Left colon (tissue), 2 donors: ENCODE data around the gene SIGLEC7. TPM values are rescaled to one million over a fixed set of nuclear protein-coding genes. Genes with fewer than 3 reads are reported as not detected.

Experiments
- ATAC-seq: fragments of 200-7000 bp; cut with Tn5 transposase; one replicate; pipeline ENCODE4 v1.9.1; 2020; ENCODE audit warnings: mild to moderate bottlenecking, moderate library complexity
- DNase-seq, 2 donors: peaks; one replicate each; pipeline ENCODE4 v3.0.0-alpha.2; 2020
- intact Hi-C, 2 donors: fragments of 100-400 bp; cut with DNase I in 1 of 2; cut with micrococcal nuclease in 1 of 2; formaldehyde crosslinking; loops; one replicate each; pipeline versions ENCODE4 v1.11.2 to v1.14.0; 2022; cut with DNase I, micrococcal nuclease
- total RNA-seq, 2 donors: library from RNA; stranded (reverse); fragmentation: NEBNext Ultra II Directional; extraction: Animal tissue kit (Norgen Biotek cat#: 25700); gene quantifications; one replicate each; pipeline ENCODE4 v1.2.1, GENCODE V29; 2021
- donor health status: DM: no; HTN: no; CAD: no.
- donor health status: DM: yes; HTN: yes; CAD: no.

SIGLEC7 gene
- total RNA-seq, 2 donors from 2014 or later, result 1.1 to 1.3 TPM

- intact Hi-C loops, result no loop called here
- DNase-seq (no peak), ATAC-seq (no peak)
Measured at GRCh38 chr19:51188227-51188559, 46.1 kb downstream of the SIGLEC7 start.

DNA sequence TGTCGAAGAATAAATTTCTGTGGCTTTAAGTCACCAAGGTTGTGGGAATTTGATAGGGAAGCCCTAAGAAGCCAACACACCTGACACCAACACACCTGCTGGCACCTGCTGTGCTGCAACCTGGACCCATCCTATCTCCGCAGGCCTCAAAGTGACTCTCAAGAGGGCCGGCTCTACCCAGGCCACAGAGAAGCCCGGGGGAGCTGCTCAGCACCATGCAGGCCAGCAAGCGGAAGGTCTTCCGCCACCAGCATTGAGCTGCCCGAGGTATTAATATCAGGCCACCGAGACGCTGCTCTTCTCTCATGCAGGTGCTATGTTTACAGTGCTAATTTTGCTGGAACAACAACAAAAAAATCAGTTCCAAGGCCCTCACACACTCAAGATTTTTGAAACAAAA lies 50.6 kb downstream of the SIGLEC7 start:
- DNase-seq (no peak), ATAC-seq (no peak)
- intact Hi-C loops, result no loop called here

GRCh38 chr19:51194527-51195315 lies 52.6 kb downstream of the SIGLEC7 start:
- no peak for ATAC-seq
- no peak for DNase-seq
- intact Hi-C loops, result no loop called here

- no peak for ATAC-seq
- no peak for DNase-seq
- intact Hi-C loops, result no loop called here
Measured at GRCh38 chr19:51195316-51195586, 53.1 kb downstream of the SIGLEC7 start.

GRCh38 chr19:51195616-51196015 lies 53.5 kb downstream of the SIGLEC7 start:
- DNase-seq (no peak), ATAC-seq (no peak)
- intact Hi-C loops, result no loop called here

- DNase-seq, result no peak
- intact Hi-C loops, result no loop called here
- no peak for ATAC-seq
Measured at GRCh38 chr19:51196181-51196580, 54.1 kb downstream of the SIGLEC7 start.

GRCh38 chr19:51198641-51199040 lies 56.5 kb downstream of the SIGLEC7 start:
- intact Hi-C loops, result no loop called here
- no peak for ATAC-seq
- no peak for DNase-seq

GRCh38 chr19:51200071-51200666 lies 58.1 kb downstream of the SIGLEC7 start:
- DNase-seq (no peak), ATAC-seq (no peak)
- intact Hi-C loops, result no loop called here

DNA sequence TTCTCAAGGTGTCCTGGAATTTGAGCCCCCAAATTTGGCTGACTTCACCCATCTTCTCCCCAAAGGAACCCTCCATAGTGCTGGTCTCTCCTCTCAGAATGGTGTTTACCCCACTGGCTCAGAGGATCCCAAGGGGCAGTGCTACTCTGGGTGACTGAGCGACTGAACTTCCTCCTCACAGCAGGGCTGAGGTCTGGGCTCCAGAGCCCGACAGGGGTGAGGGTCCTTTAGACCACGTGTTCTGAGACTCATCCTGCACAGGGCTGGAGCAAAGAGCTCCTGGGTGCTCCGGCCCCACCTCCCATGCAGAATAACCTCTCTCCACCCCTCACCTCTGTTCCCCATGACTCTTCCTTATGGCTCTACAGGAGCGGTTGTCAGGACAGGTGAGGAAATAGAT lies 59.6 kb downstream of the SIGLEC7 start:
- DNase-seq, result no peak
- intact Hi-C loops, result no loop called here
- no peak for ATAC-seq

Other genes starting within 250 kb of the SIGLEC7 start
- gene KLK4, start 230.9 kb upstream of the SIGLEC7 start, total RNA-seq, result 1 to 10 TPM; 3.5 to 6.4 TPM
- gene KLK5, start 189.3 kb upstream of the SIGLEC7 start, total RNA-seq, result not detected
- not detected for gene KLK6, start 172.7 kb upstream of the SIGLEC7 start, total RNA-seq
- gene KLK7, start 158.4 kb upstream of the SIGLEC7 start, total RNA-seq, result not detected
- gene KLK8, start 140.7 kb upstream of the SIGLEC7 start, total RNA-seq, result not detected
- gene KLK10, start 122.6 kb upstream of the SIGLEC7 start, total RNA-seq, result under 1 TPM; 0.37 to 0.70 TPM
- under 1 TPM; 0.47 to 0.64 TPM for gene KLK11, start 115.7 kb upstream of the SIGLEC7 start, total RNA-seq
- under 1 TPM; 0.73 to 0.81 TPM for gene KLK12, start 107.3 kb upstream of the SIGLEC7 start, total RNA-seq
- under 1 TPM; 0.43 to 0.98 TPM for gene KLK13, start 77.2 kb upstream of the SIGLEC7 start, total RNA-seq
- gene KLK14, start 59.4 kb upstream of the SIGLEC7 start, total RNA-seq, result under 1 TPM in 1 of 2 donors, not detected in 1; 0.49 TPM
- 1 to 10 TPM; 4.6 to 5.6 TPM for gene CTU1, start 33.9 kb upstream of the SIGLEC7 start, total RNA-seq
- 1 to 10 TPM in 1 of 2 donors, under 1 TPM in 1; 0.82 to 2.0 TPM for gene SIGLEC9, start 17.4 kb upstream of the SIGLEC7 start, total RNA-seq
- 1 to 10 TPM in 1 of 2 donors, under 1 TPM in 1; 0.98 to 2.9 TPM for gene CD33, start 82.8 kb downstream of the SIGLEC7 start, total RNA-seq
- gene SIGLECL1, start 108.8 kb downstream of the SIGLEC7 start, total RNA-seq, result not detected
- under 1 TPM in 1 of 2 donors, not detected in 1; 0.08 TPM for gene IGLON5, start 169.3 kb downstream of the SIGLEC7 start, total RNA-seq
- gene VSIG10L, start 199.8 kb downstream of the SIGLEC7 start, total RNA-seq, result 1 to 10 TPM; 1.7 to 2.1 TPM
- gene ETFB, start 224.1 kb downstream of the SIGLEC7 start, total RNA-seq, result 100 to 1,000 TPM; 147 to 198 TPM
- gene CLDND2, start 226.7 kb downstream of the SIGLEC7 start, total RNA-seq, result 1 to 10 TPM; 1.7 to 1.8 TPM
- gene NKG7, start 230.4 kb downstream of the SIGLEC7 start, total RNA-seq, result 1 to 10 TPM; 1.5 to 5.0 TPM
- not detected for gene LIM2, start 245.7 kb downstream of the SIGLEC7 start, total RNA-seq
- gene C19orf84, start 248.3 kb downstream of the SIGLEC7 start, total RNA-seq, result not detected